ENCODE measurements around the gene CFAP206. TPM values are rescaled to one million over a fixed set of nuclear protein-coding genes. Genes with fewer than 3 reads are reported as not detected.
"Not testable (repeated sequence)": the region's sequence is repeated elsewhere in the genome, so short reads cannot be mapped to it uniquely, and the experiment has no call there.

CFAP206 gene
- total RNA-seq, 1 experiment from 2014 or later: not detected

DNA sequence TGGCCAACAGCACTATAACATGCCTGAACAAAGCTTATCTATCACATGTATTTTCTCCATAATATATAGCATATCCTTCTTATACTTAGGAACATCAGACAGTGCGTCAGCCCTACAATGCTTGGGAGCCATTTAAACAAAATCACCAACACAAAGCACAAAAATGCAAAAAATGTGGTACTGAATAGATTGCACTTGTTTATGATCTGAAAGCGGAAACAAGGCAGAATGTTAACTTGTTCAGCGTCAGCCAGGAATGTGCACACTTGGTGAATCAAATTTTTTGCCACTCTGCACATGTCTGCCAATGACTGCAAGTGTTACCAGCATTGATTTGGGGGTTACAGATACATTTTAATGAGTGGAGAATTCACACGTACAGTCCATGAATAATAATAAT lies 79.8 kb downstream of the CFAP206 start:
- no peak for DNase-seq
- Histone ChIP-seq H3K4ac (ENCODE audit: low read depth, low read length) (no peak overlapping the region), H3K4me1 (ENCODE audit: insufficient read depth, low read length) (no peaks in the 10 kb centered on the region; the same call in none of the 2 replicates), H3K9me3 (ENCODE audit: control insufficient read depth, low read depth, low read length) (no peaks in the 10 kb centered on the region), H4K5ac (ENCODE audit: insufficient read length, low read depth, low read length) (no peak overlapping the region), H3K23me2 (ENCODE audit: insufficient read length, low read depth, low read length, poor library complexity, severe bottlenecking) (no peaks in the 10 kb centered on the region), H2BK20ac (ENCODE audit: low read depth, low read length, poor library complexity, severe bottlenecking) (no peak overlapping the region), H2BK120ac (ENCODE audit: low read depth, low read length, poor library complexity, severe bottlenecking) (no peak overlapping the region), H3K27me3 (ENCODE audit: insufficient read depth, low read length) (no peaks in the 10 kb centered on the region), H3K79me1 (ENCODE audit: insufficient read depth, low read depth, low read length, poor library complexity, severe bottlenecking) (no peaks in the 10 kb centered on the region), H3K9ac (ENCODE audit: extremely low read depth, insufficient read length, low read length) (no peak overlapping the region), H2BK5ac (ENCODE audit: insufficient read length, low read length) (no peak overlapping the region), H3K18ac (ENCODE audit: insufficient read length, low read depth, low read length) (no peak overlapping the region), H3K4me2 (ENCODE audit: insufficient read depth, insufficient read length, low read length) (no peak overlapping the region), H4K8ac (replicated peaks; ENCODE audit: insufficient read length, low read depth, low read length) (no peak overlapping the region), H3K14ac (ENCODE audit: insufficient read depth, low read length) (no peak overlapping the region), H4K20me1 (ENCODE audit: control insufficient read depth, insufficient read depth, insufficient read length) (no peaks in the 10 kb centered on the region), H3K23ac (ENCODE audit: insufficient read length, low read depth, low read length) (no peak overlapping the region), H3K56ac (ENCODE audit: insufficient read length, low read depth, low read length) (no peak overlapping the region), H2BK12ac (ENCODE audit: insufficient read length, low read depth, low read length) (no peak overlapping the region), H2AFZ (ENCODE audit: low read length) (no peak overlapping the region), H2BK15ac (ENCODE audit: low read depth, low read length) (no peak overlapping the region), H2AK5ac (ENCODE audit: insufficient read length, low read length) (no peak overlapping the region), H3K79me2 (ENCODE audit: insufficient read depth, low read length) (no peaks in the 10 kb centered on the region), H4K91ac (ENCODE audit: insufficient read length, low read depth, low read length) (no peak overlapping the region), H3T11ph (ENCODE audit: low read length) (no peak overlapping the region), H3K27ac (ENCODE audit: insufficient read length, low read depth, low read length) (no peak overlapping the region)
- Mint-ChIP-seq H3K36me3 (ENCODE audit: insufficient read depth in 1 of 3, low read depth in 3 of 3) (peaks cover 5 to 11% (median 9%) of the 10 kb centered on the region in 3 experiments; a peak in 6 of 7 replicates), H3K4me3 (no peak overlapping the region), H3K4me1 (peaks cover 20 to 28% of the 10 kb centered on the region in 2 experiments), H3K27ac (no peak overlapping the region), H3K9me3 (peaks cover 9 to 10% of the 10 kb centered on the region in 2 experiments; a peak in 4 of 5 replicates), H3K27me3 (ENCODE audit: low read depth) (no peaks in the 10 kb centered on the region)
- WGBS (ENCODE audit: extremely low coverage, insufficient read length, low lambda C conversion rate): no CpG with 5 or more reads among the region's 4 CpGs
- TF ChIP-seq, protein P1, sequence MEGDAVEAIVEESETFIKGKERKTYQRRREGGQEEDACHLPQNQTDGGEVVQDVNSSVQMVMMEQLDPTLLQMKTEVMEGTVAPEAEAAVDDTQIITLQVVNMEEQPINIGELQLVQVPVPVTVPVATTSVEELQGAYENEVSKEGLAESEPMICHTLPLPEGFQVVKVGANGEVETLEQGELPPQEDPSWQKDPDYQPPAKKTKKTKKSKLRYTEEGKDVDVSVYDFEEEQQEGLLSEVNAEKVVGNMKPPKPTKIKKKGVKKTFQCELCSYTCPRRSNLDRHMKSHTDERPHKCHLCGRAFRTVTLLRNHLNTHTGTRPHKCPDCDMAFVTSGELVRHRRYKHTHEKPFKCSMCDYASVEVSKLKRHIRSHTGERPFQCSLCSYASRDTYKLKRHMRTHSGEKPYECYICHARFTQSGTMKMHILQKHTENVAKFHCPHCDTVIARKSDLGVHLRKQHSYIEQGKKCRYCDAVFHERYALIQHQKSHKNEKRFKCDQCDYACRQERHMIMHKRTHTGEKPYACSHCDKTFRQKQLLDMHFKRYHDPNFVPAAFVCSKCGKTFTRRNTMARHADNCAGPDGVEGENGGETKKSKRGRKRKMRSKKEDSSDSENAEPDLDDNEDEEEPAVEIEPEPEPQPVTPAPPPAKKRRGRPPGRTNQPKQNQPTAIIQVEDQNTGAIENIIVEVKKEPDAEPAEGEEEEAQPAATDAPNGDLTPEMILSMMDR (conservative IDR thresholded peaks at IDR 0.05): no peak

DNA sequence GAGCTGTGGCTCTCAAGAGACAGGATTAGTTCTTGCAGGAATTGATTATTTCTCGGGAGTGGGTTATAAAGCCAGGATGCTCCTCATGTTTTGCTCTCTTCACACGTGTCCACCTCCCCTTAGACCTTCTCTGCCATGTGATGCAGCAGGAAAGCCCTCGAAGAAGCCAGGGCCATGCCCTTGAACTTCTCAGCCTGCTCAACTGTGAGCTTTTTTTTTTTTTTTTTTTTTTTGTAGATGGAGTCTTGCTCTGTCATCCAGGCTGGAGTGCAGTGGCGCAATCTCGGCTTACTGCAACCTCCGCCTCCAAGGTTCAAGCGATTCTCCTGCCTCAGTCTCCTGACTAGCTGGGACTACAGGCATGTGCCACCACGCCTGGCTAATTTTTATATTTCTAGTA lies 81.6 kb downstream of the CFAP206 start:
- H3K4me3 Mint-ChIP-seq: not testable (repeated sequence)

More for the DNA sequence above, 81.6 kb downstream of the CFAP206 start:
- not testable (repeated sequence) for H4K91ac ChIP-seq (ENCODE audit: insufficient read length, low read depth, low read length); H2AFZ ChIP-seq (ENCODE audit: low read length); H3K9me3 ChIP-seq (ENCODE audit: control insufficient read depth, low read depth, low read length); H2BK12ac ChIP-seq (ENCODE audit: insufficient read length, low read depth, low read length); DNase-seq; H3K79me1 ChIP-seq (ENCODE audit: insufficient read depth, low read depth, low read length, poor library complexity, severe bottlenecking); H3K27me3 ChIP-seq (ENCODE audit: insufficient read depth, low read length); H4K20me1 ChIP-seq (ENCODE audit: control insufficient read depth, insufficient read depth, insufficient read length); H4K5ac ChIP-seq (ENCODE audit: insufficient read length, low read depth, low read length); H2AK5ac ChIP-seq (ENCODE audit: insufficient read length, low read length); H3K79me2 ChIP-seq (ENCODE audit: insufficient read depth, low read length); H3K27me3 Mint-ChIP-seq (ENCODE audit: low read depth); H3K56ac ChIP-seq (ENCODE audit: insufficient read length, low read depth, low read length); H3K23me2 ChIP-seq (ENCODE audit: insufficient read length, low read depth, low read length, poor library complexity, severe bottlenecking); H3K9ac ChIP-seq (ENCODE audit: extremely low read depth, insufficient read length, low read length); H3K36me3 Mint-ChIP-seq (ENCODE audit: insufficient read depth in 1 of 3, low read depth in 3 of 3); H3K27ac ChIP-seq (ENCODE audit: insufficient read length, low read depth, low read length); H3K23ac ChIP-seq (ENCODE audit: insufficient read length, low read depth, low read length); H2BK5ac ChIP-seq (ENCODE audit: insufficient read length, low read length); H3K4ac ChIP-seq (ENCODE audit: low read depth, low read length); H3T11ph ChIP-seq (ENCODE audit: low read length); H2BK15ac ChIP-seq (ENCODE audit: low read depth, low read length); H3K9me3 Mint-ChIP-seq; H2BK20ac ChIP-seq (ENCODE audit: low read depth, low read length, poor library complexity, severe bottlenecking); H3K4me1 ChIP-seq (ENCODE audit: insufficient read depth, low read length); H2BK120ac ChIP-seq (ENCODE audit: low read depth, low read length, poor library complexity, severe bottlenecking); H3K18ac ChIP-seq (ENCODE audit: insufficient read length, low read depth, low read length); H3K4me2 ChIP-seq (ENCODE audit: insufficient read depth, insufficient read length, low read length); H3K27ac Mint-ChIP-seq; H4K8ac ChIP-seq (replicated peaks; ENCODE audit: insufficient read length, low read depth, low read length); H3K14ac ChIP-seq (ENCODE audit: insufficient read depth, low read length)
- peaks cover 11 to 17% of the 10 kb centered on the region in 2 experiments for H3K4me1 Mint-ChIP-seq
- no CpG with 5 or more reads among the region's 8 CpGs for WGBS (ENCODE audit: extremely low coverage, insufficient read length, low lambda C conversion rate)

Measured in H9 (cell line).